Activated naive CD4-positive, alpha-beta T cell treated with anti-CD3 and anti-CD28 coated beads for 36 hours (primary cell): Measurements from ENCODE around the gene KCTD5. TPM values are rescaled to one million over a fixed set of nuclear protein-coding genes. Genes with fewer than 3 reads are reported as not detected.

ENCODE experiments used
- CTCF ChIA-PET: fragments of 350-600 bp; sonication (Branson Sonifier 250); formaldehyde crosslinking; loops from one replicate; lab custom pipeline; 2021; ENCODE audit warnings: antibody characterized with exemption; lab: Charles Lee
- DNase-seq: peaks from one replicate; pipeline ENCODE4 v3.0.0-alpha.2; 2020
- H3K27ac Mint-ChIP-seq: one replicate; pipeline ENCODE4 v1.8.0; 2021; ENCODE audit warnings: mild to moderate bottlenecking, mixed read lengths
- H3K27me3 Mint-ChIP-seq: one replicate; pipeline ENCODE4 v1.8.0; 2021; ENCODE audit warnings: low read depth, mixed read lengths
- H3K36me3 Mint-ChIP-seq: one replicate; pipeline ENCODE4 v1.8.0; 2021; ENCODE audit warnings: low read depth, mixed read lengths
- H3K4me1 Mint-ChIP-seq: one replicate; pipeline ENCODE4 v1.8.0; 2021; ENCODE audit warnings: low read depth, mixed read lengths
- H3K4me3 Mint-ChIP-seq: one replicate; pipeline ENCODE4 v1.8.0; 2021; ENCODE audit warnings: mild to moderate bottlenecking, moderate library complexity, mixed read lengths
- H3K9me3 Mint-ChIP-seq: one replicate; pipeline ENCODE4 v1.8.0; 2021; ENCODE audit warnings: mixed read lengths
- intact Hi-C: fragments of 100-400 bp; cut with micrococcal nuclease; formaldehyde crosslinking; loops from one replicate; pipeline ENCODE4 v1.15.1; 2023
- total RNA-seq, 2 experiments: library from RNA; stranded (reverse); gene quantifications; one replicate each; pipeline ENCODE4 v1.2.3, GENCODE V29; 2021

The KCTD5 gene
- total RNA-seq, 2 experiments from 2014 or later, result 21.8 to 24.1 TPM

- intact Hi-C loops, result no loop called here
- CTCF ChIA-PET, result no interaction called here
- H3K9me3 Mint-ChIP-seq, result no peaks in the 10 kb centered on the region
- peaks cover 6% of the 10 kb centered on the region for H3K36me3 Mint-ChIP-seq
- H3K27ac Mint-ChIP-seq, result no peak overlapping the region
- no peaks in the 10 kb centered on the region for H3K4me1 Mint-ChIP-seq
- no peak overlapping the region for H3K4me3 Mint-ChIP-seq
- H3K27me3 Mint-ChIP-seq, result no peaks in the 10 kb centered on the region
- DNase-seq, result no peak
These were observed 26.7 kb downstream of the KCTD5 start for GRCh38 chr16:2708955-2709587.

- H3K36me3 Mint-ChIP-seq, result peaks cover 6% of the 10 kb centered on the region
- no peaks in the 10 kb centered on the region for H3K9me3 Mint-ChIP-seq
- no peak for DNase-seq
- CTCF ChIA-PET, result no interaction called here
- no peaks in the 10 kb centered on the region for H3K4me1 Mint-ChIP-seq
- no peaks in the 10 kb centered on the region for H3K27me3 Mint-ChIP-seq
- no peak overlapping the region for H3K4me3 Mint-ChIP-seq
- intact Hi-C loops, result no loop called here
- H3K27ac Mint-ChIP-seq, result no peak overlapping the region
These were observed 27.3 kb downstream of the KCTD5 start for GRCh38 chr16:2709588-2709984.

GRCh38 chr16:2710021-2710710 is 27.8 kb downstream of the KCTD5 start:
- intact Hi-C loops, result no loop called here
- CTCF ChIA-PET, result no interaction called here
- DNase-seq, result no peak

GRCh38 chr16:2710711-2711231 is 28.4 kb downstream of the KCTD5 start:
- intact Hi-C loops, result no loop called here
- Mint-ChIP-seq H3K27me3 (no peaks in the 10 kb centered on the region), H3K9me3 (no peaks in the 10 kb centered on the region), H3K36me3 (peaks cover 6% of the 10 kb centered on the region), H3K4me3 (no peak overlapping the region), H3K27ac (no peak overlapping the region), H3K4me1 (peaks cover 4% of the 10 kb centered on the region)
- CTCF ChIA-PET, result no interaction called here
- DNase-seq, result no peak

More at GRCh38 chr16:2710021-2710710, 27.8 kb downstream of the KCTD5 start:
- Mint-ChIP-seq H3K36me3 (peaks cover 6% of the 10 kb centered on the region), H3K4me3 (no peak overlapping the region), H3K4me1 (peaks cover 4% of the 10 kb centered on the region), H3K27ac (no peak overlapping the region), H3K9me3 (no peaks in the 10 kb centered on the region), H3K27me3 (no peaks in the 10 kb centered on the region)

GRCh38 chr16:2711370-2712062 is 29.2 kb downstream of the KCTD5 start:
- CTCF ChIA-PET, result interaction anchor here (1.0 kb wide), 1 partner anchor 63 kb away, joined by 4 read pairs; no protein-coding TSS in a partner anchor
- Mint-ChIP-seq H3K27ac (no peak overlapping the region), H3K9me3 (no peaks in the 10 kb centered on the region), H3K36me3 (peaks cover 6% of the 10 kb centered on the region), H3K4me3 (no peak overlapping the region), H3K4me1 (peaks cover 6% of the 10 kb centered on the region), H3K27me3 (no peaks in the 10 kb centered on the region)
- intact Hi-C loops, result no loop called here
- DNase-seq, result no peak

GRCh38 chr16:2712063-2712441 is 29.7 kb downstream of the KCTD5 start:
- H3K27ac Mint-ChIP-seq, result no peak overlapping the region
- CTCF ChIA-PET, result interaction anchor here (1.0 kb wide), 1 partner anchor 63 kb away, joined by 4 read pairs; no protein-coding TSS in a partner anchor
- DNase-seq, result no peak
- H3K27me3 Mint-ChIP-seq, result no peaks in the 10 kb centered on the region
- H3K9me3 Mint-ChIP-seq, result no peaks in the 10 kb centered on the region
- peaks cover 6% of the 10 kb centered on the region for H3K4me1 Mint-ChIP-seq
- no peak overlapping the region for H3K4me3 Mint-ChIP-seq
- peaks cover 6% of the 10 kb centered on the region for H3K36me3 Mint-ChIP-seq
- intact Hi-C loops, result no loop called here

GRCh38 chr16:2712546-2712945 is 30.2 kb downstream of the KCTD5 start:
- Mint-ChIP-seq H3K4me3 (no peak overlapping the region), H3K27me3 (no peaks in the 10 kb centered on the region), H3K36me3 (peaks cover 6% of the 10 kb centered on the region), H3K9me3 (no peaks in the 10 kb centered on the region), H3K4me1 (peaks cover 6% of the 10 kb centered on the region), H3K27ac (no peak overlapping the region)
- intact Hi-C loops, result no loop called here
- DNase-seq, result no peak
- CTCF ChIA-PET, result interaction anchor here (1.0 kb wide), 1 partner anchor 64 kb away, joined by 4 read pairs; no protein-coding TSS in a partner anchor

- intact Hi-C loops, result no loop called here
- Mint-ChIP-seq H3K27ac (no peak overlapping the region), H3K9me3 (no peaks in the 10 kb centered on the region), H3K27me3 (no peaks in the 10 kb centered on the region), H3K4me1 (peaks cover 6% of the 10 kb centered on the region), H3K4me3 (no peak overlapping the region), H3K36me3 (no peaks in the 10 kb centered on the region)
- DNase-seq, result no peak
- CTCF ChIA-PET, result no interaction called here
These were observed 31.2 kb downstream of the KCTD5 start for GRCh38 chr16:2713523-2713922.

GRCh38 chr16:2713985-2714774 is 31.9 kb downstream of the KCTD5 start:
- intact Hi-C loops, result no loop called here
- DNase-seq, result no peak
- no peaks in the 10 kb centered on the region for H3K27me3 Mint-ChIP-seq
- CTCF ChIA-PET, result no interaction called here
- H3K36me3 Mint-ChIP-seq, result no peaks in the 10 kb centered on the region
- H3K4me3 Mint-ChIP-seq, result no peak overlapping the region
- peaks cover 6% of the 10 kb centered on the region for H3K4me1 Mint-ChIP-seq
- H3K27ac Mint-ChIP-seq, result no peak overlapping the region
- no peaks in the 10 kb centered on the region for H3K9me3 Mint-ChIP-seq

GRCh38 chr16:2715064-2715463 is 32.7 kb downstream of the KCTD5 start:
- Mint-ChIP-seq H3K36me3 (no peaks in the 10 kb centered on the region), H3K27me3 (no peaks in the 10 kb centered on the region), H3K9me3 (no peaks in the 10 kb centered on the region), H3K4me1 (peaks cover 6% of the 10 kb centered on the region), H3K4me3 (peak overlapping the region; percentile 4), H3K27ac (no peak overlapping the region)
- intact Hi-C loops, result no loop called here
- CTCF ChIA-PET, result no interaction called here
- no peak for DNase-seq

GRCh38 chr16:2715519-2715918 is 33.2 kb downstream of the KCTD5 start:
- CTCF ChIA-PET, result no interaction called here
- no peak overlapping the region for H3K4me3 Mint-ChIP-seq
- intact Hi-C loops, result no loop called here

More at GRCh38 chr16:2715519-2715918, 33.2 kb downstream of the KCTD5 start:
- peak; percentile 75 for DNase-seq
- Mint-ChIP-seq H3K9me3 (no peaks in the 10 kb centered on the region), H3K27ac (no peak overlapping the region), H3K27me3 (no peaks in the 10 kb centered on the region), H3K36me3 (no peaks in the 10 kb centered on the region), H3K4me1 (peaks cover 6% of the 10 kb centered on the region)
